Caco-2 (cell line): Measurements from ENCODE around the gene LRRC45. TPM values are rescaled to one million over a fixed set of nuclear protein-coding genes. Genes with fewer than 3 reads are reported as not detected.

Source experiments
- BruUV-seq: library from RNA; stranded (reverse); fragments of 400-500 nt; replicated peaks from 2 replicates; lab custom pipeline; 2021; lab: Mats Ljungman, UMichigan
- CTCF ChIA-PET: fragments of 300-600 bp; sonication (Branson Sonifier 250); formaldehyde crosslinking; loops from one replicate; lab custom pipeline; 2022; ENCODE audit warnings: antibody characterized with exemption; lab: Charles Lee
- POLR2A ChIA-PET: fragments of 300-600 bp; sonication (Branson Sonifier 250); formaldehyde crosslinking; loops from one replicate; lab custom pipeline; 2022; ENCODE audit warnings: antibody characterized with exemption; lab: Charles Lee
- DNase-seq, 2 experiments: peaks; one replicate each; pipeline versions ENCODE4 v3.0.0 to v3.0.0-alpha.2; 2020 to 2022
- H3K27me3 ChIP-seq: replicated peaks from 2 replicates; pipeline ENCODE4 v1.6.0; 2011; ENCODE audit warnings: low read length; ENCODE audit not compliant: control insufficient read depth, insufficient read depth
- H3K36me3 ChIP-seq: 2 replicates; pipeline ENCODE4 v1.5.1; 2011; ENCODE audit warnings: low read length; ENCODE audit not compliant: control insufficient read depth, insufficient read depth
- H3K4me1 ChIP-seq: fragments of 250-450 bp; sonication (Bioruptor Pico); 2 replicates; pipeline ENCODE4 v1.5.1; 2020; ENCODE audit warnings: mild to moderate bottlenecking
- H3K4me3 ChIP-seq: 2 replicates; pipeline ENCODE4 v1.5.1; 2011; ENCODE audit warnings: low read depth, mild to moderate bottlenecking, control low read depth, low read length
- H3K9me3 ChIP-seq: fragments of 250-450 bp; sonication (Bioruptor Pico); 2 replicates; pipeline ENCODE4 v1.5.1; 2020; ENCODE audit warnings: mild to moderate bottlenecking, moderate library complexity
- H3K27ac Mint-ChIP-seq: one replicate; pipeline ENCODE4 v1.8.0; 2022; ENCODE audit warnings: mixed read lengths; ENCODE audit not compliant: unreplicated experiment
- H3K27me3 Mint-ChIP-seq: one replicate; pipeline ENCODE4 v1.8.0; 2022; ENCODE audit warnings: mixed read lengths; ENCODE audit not compliant: insufficient read depth, unreplicated experiment
- H3K36me3 Mint-ChIP-seq: one replicate; pipeline ENCODE4 v1.8.0; 2022; ENCODE audit warnings: mild to moderate bottlenecking, mixed read lengths; ENCODE audit not compliant: insufficient read depth, unreplicated experiment
- H3K4me1 Mint-ChIP-seq: one replicate; pipeline ENCODE4 v1.8.0; 2022; ENCODE audit warnings: low read depth, mixed read lengths; ENCODE audit not compliant: unreplicated experiment
- H3K4me3 Mint-ChIP-seq: one replicate; pipeline ENCODE4 v1.8.0; 2022; ENCODE audit warnings: mild to moderate bottlenecking, moderate library complexity, mixed read lengths; ENCODE audit not compliant: unreplicated experiment
- H3K9me3 Mint-ChIP-seq: one replicate; pipeline ENCODE4 v1.8.0; 2022; ENCODE audit warnings: mixed read lengths; ENCODE audit not compliant: unreplicated experiment
- CTCF ChIP-seq, 2 experiments: fragments of 200-600 bp in 1 of 2; IDR thresholded peaks; 1 replicate in 1 of 2; 2 replicates in 1 of 2; pipeline versions ENCODE4 v1.5.1 to v1.8.0; 2011 to 2022; ENCODE audit warnings: antibody characterized with exemption in 1 of 2, control low read depth in 1 of 2, inconsistent platforms in 1 of 2, low read depth in 1 of 2, low read length in 1 of 2, mild to moderate bottlenecking in 1 of 2, moderate library complexity in 1 of 2; ENCODE audit not compliant: insufficient read depth in 1 of 2, severe bottlenecking in 1 of 2, unreplicated experiment in 1 of 2
- intact Hi-C: fragments of 100-400 bp; cut with micrococcal nuclease; formaldehyde crosslinking; loops from one replicate; pipeline ENCODE4 v1.10.0; 2022; ENCODE audit not compliant: unreplicated experiment
- total RNA-seq: library from RNA; stranded (reverse); gene quantifications from 2 replicates; pipeline ENCODE4 v1.2.3, GENCODE V29; 2022

Gene LRRC45
- total RNA-seq, 1 experiment from 2014 or later: 33.2 TPM

GRCh38 chr17:82050761-82051641 lies 27.9 kb downstream of the LRRC45 start:
- Mint-ChIP-seq H3K9me3 (no peaks in the 10 kb centered on the region), H3K36me3 (peaks cover 12% of the 10 kb centered on the region), H3K27ac (peak overlapping the region; percentile 46), H3K4me3 (peak overlapping the region; percentile 71), H3K27me3 (no peaks in the 10 kb centered on the region), H3K4me1 (no peaks in the 10 kb centered on the region)
- no peak for DNase-seq
- H3K9me3 ChIP-seq: no peaks in the 10 kb centered on the region
- no peaks in the 10 kb centered on the region for H3K27me3 ChIP-seq
- ChIA-PET CTCF (interaction anchor here (1.1 to 2.4 kb wide), 2 partner anchors 14 to 21 kb away, joined by 4 to 14 read pairs; partner anchors contain the start of gene DCXR), POLR2A (interaction anchor here (1.7 kb wide), 1 partner anchor 14 kb away, joined by 16 read pairs; the partner anchor contains the start of gene DCXR)
- H3K4me3 ChIP-seq: peak overlapping the region; percentile 94
- no peak for TF ChIP-seq CTCF (IDR thresholded peaks at IDR 0.05; ENCODE audit: insufficient read depth in 1 of 2, low read depth in 1 of 2, low read length in 1 of 2, severe bottlenecking in 1 of 2, unreplicated experiment in 1 of 2)
- peaks cover 1% of the 10 kb centered on the region; the same call in 1 of the 2 replicates for H3K36me3 ChIP-seq
- peaks cover 8% of the 10 kb centered on the region for H3K4me1 ChIP-seq
- intact Hi-C loops: loop anchor here (1.0 kb wide), 1 partner anchor 14 kb away; the partner anchor contains the start of gene DCXR
- BruUV-seq: no TSS peak

GRCh38 chr17:82051776-82052637 lies 28.9 kb downstream of the LRRC45 start, which contains the start of the genes GPS1 and RFNG:
Gene GPS1 (plus strand): TSS chr17:82051898. CDS start chr17:82051932, 34 bp downstream.
Gene RFNG (minus strand): TSS chr17:82051811. CDS start chr17:82051766, 45 bp downstream.
- intact Hi-C loops: loop anchor here (1.0 kb wide), 1 partner anchor 15 kb away; the partner anchor contains the start of gene DCXR
- Histone ChIP-seq H3K4me1 (peaks cover 8% of the 10 kb centered on the region), H3K4me3 (peak within 1 kb of the TSS; percentile 94), H3K36me3 (peaks cover 1% of the 10 kb centered on the region; the same call in 1 of the 2 replicates), H3K27me3 (no peaks in the 10 kb centered on the region), H3K9me3 (no peaks in the 10 kb centered on the region)
- TSS peak; percentile 23 for BruUV-seq
- peak within 1 kb of the TSS; percentile 80 for H3K4me3 Mint-ChIP-seq
- POLR2A ChIA-PET: interaction anchor here (0.6 to 1.7 kb wide), 3 partner anchors 14 to 30 kb away, joined by 5 to 16 read pairs (median 5); partner anchors contain the start of genes CENPX and DCXR
- H3K4me1 Mint-ChIP-seq: no peaks in the 10 kb centered on the region
- no peaks in the 10 kb centered on the region for H3K27me3 Mint-ChIP-seq
- H3K36me3 Mint-ChIP-seq: peaks cover 22% of the 10 kb centered on the region
- H3K27ac Mint-ChIP-seq: peak within 1 kb of the TSS; percentile 46
- CTCF ChIA-PET: interaction anchor here (0.7 to 2.4 kb wide), 2 partner anchors 15 to 26 kb away, joined by 3 to 14 read pairs; partner anchors contain the start of gene DCXR
- DNase-seq: peak; percentile 71 to 84
- TF ChIP-seq CTCF (IDR thresholded peaks at IDR 0.05; ENCODE audit: insufficient read depth in 1 of 2, low read depth in 1 of 2, low read length in 1 of 2, severe bottlenecking in 1 of 2, unreplicated experiment in 1 of 2): no peak
- H3K9me3 Mint-ChIP-seq: no peaks in the 10 kb centered on the region
